Stomach (tissue), 9 donors: ENCODE data around the gene JAGN1. TPM values are rescaled to one million over a fixed set of nuclear protein-coding genes. Genes with fewer than 3 reads are reported as not detected.
A peak's percentile ranks its signal among the peaks of the same experiment; 100 is the strongest.

Source experiments
- DNase-seq, 2 donors: peaks; one replicate each; pipeline versions ENCODE4 v3.0.0 to v3.0.0-alpha.2; 2013 to 2019
- H3K27ac ChIP-seq, 5 donors: fragments of 200-600 bp in 4 of 5; sonication (generic) in 4 of 5; one replicate each; pipeline ENCODE4 v1.5.1; 2013 to 2019; ENCODE audit warnings: mild to moderate bottlenecking in 1 of 5, moderate library complexity in 1 of 5
- H3K27me3 ChIP-seq, 3 donors: fragments of 200-600 bp; sonication (generic); one replicate each; pipeline ENCODE4 v1.5.1; 2017 to 2019; ENCODE audit warnings: mixed run types in 1 of 3
- H3K36me3 ChIP-seq, 4 donors: fragments of 200-600 bp; sonication (generic); 1 replicate in 3 of 4; 2 replicates in 1 of 4; pipeline ENCODE4 v1.5.1; 2016 to 2019
- H3K4me1 ChIP-seq, 4 donors: fragments of 200-600 bp; sonication (generic); one replicate each; pipeline ENCODE4 v1.5.1; 2016 to 2019
- H3K4me3 ChIP-seq, 4 donors: fragments of 200-600 bp; sonication (generic) in 3 of 4; one replicate each; pipeline ENCODE4 v1.5.1; 2016 to 2019; ENCODE audit warnings: mild to moderate bottlenecking in 1 of 4
- H3K9me3 ChIP-seq, 4 donors: fragments of 200-600 bp; sonication (generic); one replicate each; pipeline ENCODE4 v1.5.1; 2016 to 2019
- EP300 ChIP-seq: sonication (generic); formaldehyde crosslinking; IDR thresholded peaks from one replicate; pipeline ENCODE4 v1.6.1; 2017; ENCODE audit warnings: antibody characterized with exemption
- POLR2A ChIP-seq, 4 donors: fragments of 450-650 bp; IDR thresholded peaks; one replicate each; pipeline ENCODE4 v1.6.1; 2016; ENCODE audit warnings: antibody characterized with exemption in 4 of 4, control low read depth in 2 of 4, mild to moderate bottlenecking in 1 of 4, moderate library complexity in 1 of 4
- POLR2AphosphoS5 ChIP-seq, 3 donors: sonication (generic); formaldehyde crosslinking; IDR thresholded peaks; one replicate each; pipeline ENCODE4 v1.6.1; 2016; ENCODE audit warnings: antibody characterized with exemption in 3 of 3
- WGBS, 5 donors: extraction: QIAGEN DNeasy Blood & Tissue Kit in 3 of 5; methylation state at CpG; one replicate each; pipeline versions ENCODE4 v1.1.5 to v1.1.7; 2013 to 2018; 5-methylcytosine and 5-hydroxymethylcytosine counted together
- intact Hi-C: fragments of 100-400 bp; cut with DNase I; formaldehyde crosslinking; loops from one replicate; pipeline ENCODE4 v1.15.1; 2023; ENCODE audit warnings: low total_unique reads
- polyA plus RNA-seq, 3 donors: library from polyadenylated mRNA; stranded (reverse); fragments of 200-250 nt; gene quantifications; one replicate each; pipeline ENCODE4 v1.2.3, GENCODE V29; 2013
- total RNA-seq, 5 donors: library from RNA; depleted of rRNA; stranded (reverse); fragments of >200 nt; gene quantifications; one replicate each; pipeline versions ENCODE4 v1.1.0 to v1.2.3, GENCODE V29; 2014 to 2016
- TF ChIP-seq, protein P1 (sequence below), 7 experiments: fragments of 450-650 bp in 4 of 7; fragments of 200-600 bp in 3 of 7; sonication (generic) in 3 of 7; IDR thresholded peaks; one replicate each; pipeline ENCODE4 v1.5.1; 2016 to 2019; ENCODE audit warnings: antibody characterized with exemption in 7 of 7, control low read depth in 2 of 7, mild to moderate bottlenecking in 1 of 7
- donor health status: healthy with polysubstance abuse.
- donor health status: Bipolar disorder and iron deficiency.
- donor health status: healthy.

Gene JAGN1
- total and polyA plus RNA-seq, 8 donors, result 9.4 to 56.6 (median 26.5) TPM; not detected in 1

DNA sequence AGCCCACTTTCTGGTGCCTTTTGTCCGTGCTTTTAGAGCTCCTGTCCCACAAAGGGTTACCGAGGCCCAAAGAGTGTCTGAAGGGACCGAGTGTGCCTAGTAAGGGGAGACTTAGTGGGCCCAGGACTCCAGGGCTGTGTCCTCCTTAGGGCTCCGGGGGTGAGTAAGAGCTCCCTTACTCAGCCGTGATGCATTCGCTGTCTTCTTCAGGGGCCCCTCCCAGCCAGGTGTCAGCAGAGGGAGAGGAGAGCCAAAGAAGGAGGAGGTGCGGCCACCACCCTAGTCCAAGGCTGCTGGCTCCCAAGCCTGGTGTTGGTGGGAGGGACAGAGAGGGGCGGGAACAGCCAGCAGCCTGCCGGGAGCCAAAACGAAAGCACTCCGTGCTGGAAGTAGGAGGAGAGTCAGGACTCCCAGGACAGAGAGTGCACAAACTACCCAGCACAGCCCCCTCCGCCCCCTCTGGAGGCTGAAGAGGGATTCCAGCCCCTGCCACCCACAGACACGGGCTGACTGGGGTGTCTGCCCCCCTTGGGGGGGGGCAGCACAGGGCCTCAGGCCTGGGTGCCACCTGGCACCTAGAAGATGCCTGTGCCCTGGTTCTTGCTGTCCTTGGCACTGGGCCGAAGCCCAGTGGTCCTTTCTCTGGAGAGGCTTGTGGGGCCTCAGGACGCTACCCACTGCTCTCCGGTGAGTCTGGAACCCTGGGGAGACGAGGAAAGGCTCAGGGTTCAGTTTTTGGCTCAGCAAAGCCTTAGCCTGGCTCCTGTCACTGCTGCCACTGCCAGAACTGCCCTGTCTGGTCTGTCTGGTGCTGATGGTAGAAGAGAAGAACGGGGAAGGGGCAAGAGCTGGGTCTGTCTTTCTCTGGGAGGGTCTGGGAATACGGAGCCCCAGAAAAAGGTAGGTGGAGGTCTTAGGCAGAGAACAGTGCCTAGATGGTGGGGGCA, 26.6 kb downstream of the JAGN1 start, which contains the start of gene IL17RC:
Gene IL17RC, plus strand, starts transcription at position 365 of the 947 bp plus-strand sequence. Its CDS starts 218 bp downstream, at position 583.
- Histone ChIP-seq H3K27ac (peak within 1 kb of the TSS; percentile 84 to 94 (median 90)), H3K9me3 (no peaks in the 10 kb centered on the region), H3K4me3 (peak within 1 kb of the TSS; percentile 58 to 68 (median 63)), H3K27me3 (no peaks in the 10 kb centered on the region), H3K36me3 (peaks cover 0 to 17% (median 15%) of the 10 kb centered on the region in 4 donors), H3K4me1 (peaks cover 44 to 68% (median 61%) of the 10 kb centered on the region in 4 donors)
- 7 to 14% (median 10%) methylated on average over 9 to 19 of the region's 19 CpGs for WGBS, 5 donors
- intact Hi-C loops, result loop anchor here (10.0 kb wide), 1 partner anchor 72 kb away; the partner anchor contains the start of gene RPUSD3
- peak; percentile 88 to 96 for DNase-seq
- TF ChIP-seq, protein P1, sequence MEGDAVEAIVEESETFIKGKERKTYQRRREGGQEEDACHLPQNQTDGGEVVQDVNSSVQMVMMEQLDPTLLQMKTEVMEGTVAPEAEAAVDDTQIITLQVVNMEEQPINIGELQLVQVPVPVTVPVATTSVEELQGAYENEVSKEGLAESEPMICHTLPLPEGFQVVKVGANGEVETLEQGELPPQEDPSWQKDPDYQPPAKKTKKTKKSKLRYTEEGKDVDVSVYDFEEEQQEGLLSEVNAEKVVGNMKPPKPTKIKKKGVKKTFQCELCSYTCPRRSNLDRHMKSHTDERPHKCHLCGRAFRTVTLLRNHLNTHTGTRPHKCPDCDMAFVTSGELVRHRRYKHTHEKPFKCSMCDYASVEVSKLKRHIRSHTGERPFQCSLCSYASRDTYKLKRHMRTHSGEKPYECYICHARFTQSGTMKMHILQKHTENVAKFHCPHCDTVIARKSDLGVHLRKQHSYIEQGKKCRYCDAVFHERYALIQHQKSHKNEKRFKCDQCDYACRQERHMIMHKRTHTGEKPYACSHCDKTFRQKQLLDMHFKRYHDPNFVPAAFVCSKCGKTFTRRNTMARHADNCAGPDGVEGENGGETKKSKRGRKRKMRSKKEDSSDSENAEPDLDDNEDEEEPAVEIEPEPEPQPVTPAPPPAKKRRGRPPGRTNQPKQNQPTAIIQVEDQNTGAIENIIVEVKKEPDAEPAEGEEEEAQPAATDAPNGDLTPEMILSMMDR (IDR thresholded peaks at IDR 0.05), result no peak
- peak; percentile 31 to 84 (median 76) for TF ChIP-seq POLR2AphosphoS5 (IDR thresholded peaks at IDR 0.05)

DNA sequence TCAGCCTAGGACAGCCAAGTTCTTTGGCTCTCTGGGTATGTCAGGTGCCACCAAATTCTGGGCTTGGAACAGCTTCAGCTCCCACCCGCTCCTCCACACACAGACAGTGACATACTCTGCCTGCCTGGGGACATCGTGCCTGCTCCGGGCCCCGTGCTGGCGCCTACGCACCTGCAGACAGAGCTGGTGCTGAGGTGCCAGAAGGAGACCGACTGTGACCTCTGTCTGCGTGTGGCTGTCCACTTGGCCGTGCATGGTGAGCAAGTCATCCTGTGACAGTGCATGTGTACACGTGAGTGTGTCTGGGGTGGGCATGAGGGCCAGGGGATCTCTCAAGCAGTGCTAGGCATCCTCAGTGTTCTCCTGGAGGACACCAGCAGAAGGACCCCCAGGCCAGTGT, 27.4 kb downstream of the JAGN1 start:
- 38 to 79% (median 61%) methylated on average over 3 to 10 of the region's 10 CpGs for WGBS, 5 donors
- peaks cover 0 to 20% (median 14%) of the 10 kb centered on the region in 4 donors for H3K36me3 ChIP-seq
- H3K27ac ChIP-seq, result peak overlapping the region in 4 of 5 donors; percentile 90 to 94 (median 91)
- H3K4me1 ChIP-seq, result peaks cover 44 to 59% (median 55%) of the 10 kb centered on the region in 4 donors
- no peak for DNase-seq
- intact Hi-C loops, result loop anchor here (10.0 kb wide), 1 partner anchor 73 kb away; the partner anchor contains the start of gene RPUSD3
- no peaks in the 10 kb centered on the region for H3K27me3 ChIP-seq
- TF ChIP-seq, protein P1 (IDR thresholded peaks at IDR 0.05), result no peak
- TF ChIP-seq POLR2AphosphoS5 (IDR thresholded peaks at IDR 0.05), result no peak
- no peak for TF ChIP-seq EP300
- TF ChIP-seq POLR2A (IDR thresholded peaks at IDR 0.05), result no peak
- peak overlapping the region; percentile 58 to 68 (median 63) for H3K4me3 ChIP-seq
- no peaks in the 10 kb centered on the region for H3K9me3 ChIP-seq

DNA sequence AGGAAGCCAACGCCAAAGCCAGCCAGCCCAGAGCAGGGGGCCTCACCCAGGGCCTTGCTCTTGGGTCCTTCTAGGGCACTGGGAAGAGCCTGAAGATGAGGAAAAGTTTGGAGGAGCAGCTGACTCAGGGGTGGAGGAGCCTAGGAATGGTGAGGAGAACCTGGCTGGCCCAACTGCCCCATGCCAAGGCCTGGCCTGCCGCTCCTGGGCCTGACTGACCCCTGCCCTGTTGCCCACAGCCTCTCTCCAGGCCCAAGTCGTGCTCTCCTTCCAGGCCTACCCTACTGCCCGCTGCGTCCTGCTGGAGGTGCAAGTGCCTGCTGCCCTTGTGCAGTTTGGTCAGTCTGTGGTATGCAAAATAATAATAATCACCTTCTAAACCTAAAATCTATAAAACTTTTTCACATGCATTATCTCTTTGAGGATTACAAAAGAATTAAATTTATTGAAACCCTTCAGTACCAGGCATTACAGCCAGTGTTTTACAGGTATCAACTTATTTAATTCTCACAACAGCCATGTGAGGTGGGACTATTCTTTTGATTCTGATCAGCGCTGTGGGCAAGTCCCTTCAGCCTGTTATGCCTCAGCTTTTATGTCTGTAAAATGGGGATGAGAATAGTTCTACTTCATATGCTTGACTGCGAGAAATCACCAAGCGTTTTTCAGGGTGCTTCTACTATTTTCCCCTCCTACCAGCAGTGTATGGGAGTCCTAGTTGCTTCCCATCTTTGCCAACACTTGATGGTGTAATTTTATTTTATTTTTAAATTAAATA, 28.0 kb downstream of the JAGN1 start:
- H3K4me1 ChIP-seq, result peaks cover 44 to 53% (median 49%) of the 10 kb centered on the region in 4 donors
- 91 to 95% (median 94%) methylated on average over 7 to 8 of the region's 8 CpGs for WGBS, 5 donors
- H3K9me3 ChIP-seq, result no peaks in the 10 kb centered on the region
- peak overlapping the region in 3 of 4 donors; percentile 58 to 68 (median 64) for H3K4me3 ChIP-seq
- TF ChIP-seq POLR2A (IDR thresholded peaks at IDR 0.05) (no peak), POLR2AphosphoS5 (IDR thresholded peaks at IDR 0.05) (no peak), EP300 (no peak)
- TF ChIP-seq, protein P1 (IDR thresholded peaks at IDR 0.05), result no peak
- no peak for DNase-seq
- intact Hi-C loops, result loop anchor here (10.0 kb wide), 1 partner anchor 74 kb away; the partner anchor contains the start of gene RPUSD3
- H3K27ac ChIP-seq, result peak overlapping the region in 3 of 5 donors; percentile 90 to 92 (median 90)
- H3K36me3 ChIP-seq, result peaks cover 0 to 25% (median 18%) of the 10 kb centered on the region in 4 donors
- H3K27me3 ChIP-seq, result no peaks in the 10 kb centered on the region

DNA sequence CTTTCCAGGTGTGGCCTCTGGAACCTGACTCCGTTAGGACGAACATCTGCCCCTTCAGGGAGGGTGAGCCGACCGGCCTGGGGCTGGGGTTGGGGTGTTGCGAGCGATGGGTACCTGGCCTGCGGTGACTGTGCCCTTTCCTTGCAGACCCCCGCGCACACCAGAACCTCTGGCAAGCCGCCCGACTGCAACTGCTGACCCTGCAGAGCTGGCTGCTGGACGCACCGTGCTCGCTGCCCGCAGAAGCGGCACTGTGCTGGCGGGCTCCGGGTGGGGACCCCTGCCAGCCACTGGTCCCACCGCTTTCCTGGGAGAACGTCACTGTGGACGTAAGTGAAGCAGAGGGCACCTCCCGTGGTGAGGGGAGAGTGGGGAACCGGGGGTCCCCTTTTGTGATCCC, 37.7 kb downstream of the JAGN1 start:
- Histone ChIP-seq H3K9me3 (no peaks in the 10 kb centered on the region), H3K27ac (no peak overlapping the region), H3K36me3 (peaks cover 0 to 73% (median 61%) of the 10 kb centered on the region in 4 donors), H3K27me3 (no peaks in the 10 kb centered on the region), H3K4me3 (no peak overlapping the region), H3K4me1 (peaks cover 0 to 17% (median 13%) of the 10 kb centered on the region in 4 donors)
- intact Hi-C loops, result no loop called here
- TF ChIP-seq, protein P1 (IDR thresholded peaks at IDR 0.05), result no peak
- TF ChIP-seq POLR2A (IDR thresholded peaks at IDR 0.05), result no peak
- no peak for TF ChIP-seq POLR2AphosphoS5 (IDR thresholded peaks at IDR 0.05)
- no peak for TF ChIP-seq EP300
- WGBS, 5 donors, result 89 to 96% (median 94%) methylated on average over 23 of the region's 23 CpGs
- no peak for DNase-seq
